ENCODE data around the gene ECE2.
A peak's percentile ranks its signal among the peaks of the same experiment; 100 is the strongest.

Gene ECE2

GRCh38 chr3:184257083-184257915 is 18.5 kb upstream of the ECE2 start:
- DNase-seq = no peak
- H3K9me3 ChIP-seq (ENCODE audit: control insufficient read depth, low read length) = no peaks in the 10 kb centered on the region
- H3K79me1 ChIP-seq (replicated peaks; ENCODE audit: low read length, poor library complexity, severe bottlenecking) = no peaks in the 10 kb centered on the region
- no peak overlapping the region for H4K8ac ChIP-seq (ENCODE audit: low read length)
- no peak overlapping the region for H2BK5ac ChIP-seq (ENCODE audit: low read depth, low read length, poor library complexity, severe bottlenecking)
- H2AFZ ChIP-seq (ENCODE audit: low read depth, low read length) = no peak overlapping the region
- H2BK120ac ChIP-seq (ENCODE audit: low read depth, low read length) = no peak overlapping the region
- H3K18ac ChIP-seq (ENCODE audit: low read depth in 1 of 2, low read length in 2 of 2) = no peak overlapping the region
- H3K27ac ChIP-seq (ENCODE audit: low read length, poor library complexity, severe bottlenecking) = no peak overlapping the region
- H3K4ac ChIP-seq (ENCODE audit: low read depth in 1 of 2, low read length in 2 of 2) = no peak overlapping the region
- H3K27me3 ChIP-seq (ENCODE audit: control insufficient read depth in 1 of 2, insufficient read depth in 1 of 2, low read length in 2 of 2) = peaks cover 18 to 27% of the 10 kb centered on the region in 2 experiments
- no peak overlapping the region for H2BK15ac ChIP-seq (ENCODE audit: low read depth, poor library complexity, severe bottlenecking)
- no peak overlapping the region for H2AK5ac ChIP-seq (ENCODE audit: low read length, severe bottlenecking)
- no peak overlapping the region for H3K23ac ChIP-seq (ENCODE audit: low read length in 2 of 2)
- WGBS = 92% methylated on average over 22 of the region's 23 CpGs
- H2BK12ac ChIP-seq (ENCODE audit: low read length in 2 of 2) = no peak overlapping the region
- peaks cover 24% of the 10 kb centered on the region for H3K4me1 ChIP-seq (ENCODE audit: control insufficient read depth, insufficient read depth, low read depth, low read length)
- H4K91ac ChIP-seq (ENCODE audit: low read length) = no peak overlapping the region
- no peak overlapping the region for H3K4me3 ChIP-seq (ENCODE audit: insufficient read depth in 1 of 2, low read depth in 1 of 2, low read length in 2 of 2)
- no peak overlapping the region for H3K9ac ChIP-seq (ENCODE audit: low read length)
- no peak overlapping the region for H3K4me2 ChIP-seq (ENCODE audit: low read length, poor library complexity, severe bottlenecking)
- no peak overlapping the region for H3K14ac ChIP-seq (ENCODE audit: low read length in 2 of 2)
- H3K36me3 ChIP-seq (ENCODE audit: control insufficient read depth in 1 of 2, insufficient read depth in 2 of 2, low read depth in 1 of 2, low read length in 2 of 2) = peaks cover 0 to 15% of the 10 kb centered on the region in 2 experiments

- no peak overlapping the region for H2BK15ac ChIP-seq (ENCODE audit: low read depth, poor library complexity, severe bottlenecking)
- H2AK5ac ChIP-seq (ENCODE audit: low read length, severe bottlenecking) = no peak overlapping the region
- no peak overlapping the region for H3K4me2 ChIP-seq (ENCODE audit: low read length, poor library complexity, severe bottlenecking)
- H3K18ac ChIP-seq (ENCODE audit: low read depth in 1 of 2, low read length in 2 of 2) = no peak overlapping the region
- peaks cover 30 to 39% of the 10 kb centered on the region in 2 experiments for H3K27me3 ChIP-seq (ENCODE audit: control insufficient read depth in 1 of 2, insufficient read depth in 1 of 2, low read length in 2 of 2)
- H3K14ac ChIP-seq (ENCODE audit: low read length in 2 of 2) = no peak overlapping the region
- H3K36me3 ChIP-seq (ENCODE audit: control insufficient read depth in 1 of 2, insufficient read depth in 2 of 2, low read depth in 1 of 2, low read length in 2 of 2) = peaks cover 0 to 15% of the 10 kb centered on the region in 2 experiments
- DNase-seq = no peak
- no peak overlapping the region for H2BK5ac ChIP-seq (ENCODE audit: low read depth, low read length, poor library complexity, severe bottlenecking)
- H4K91ac ChIP-seq (ENCODE audit: low read length) = no peak overlapping the region
- H3K4me3 ChIP-seq (ENCODE audit: insufficient read depth in 1 of 2, low read depth in 1 of 2, low read length in 2 of 2) = no peak overlapping the region
- H3K4ac ChIP-seq (ENCODE audit: low read depth in 1 of 2, low read length in 2 of 2) = no peak overlapping the region
- no peaks in the 10 kb centered on the region for H3K9me3 ChIP-seq (ENCODE audit: control insufficient read depth, low read length)
- no peak overlapping the region for H3K9ac ChIP-seq (ENCODE audit: low read length)
- H4K8ac ChIP-seq (ENCODE audit: low read length) = no peak overlapping the region
- no peak overlapping the region for H3K27ac ChIP-seq (ENCODE audit: low read length, poor library complexity, severe bottlenecking)
- H2AFZ ChIP-seq (ENCODE audit: low read depth, low read length) = no peak overlapping the region
- no peak overlapping the region for H2BK12ac ChIP-seq (ENCODE audit: low read length in 2 of 2)
- 76% methylated on average over 5 of the region's 5 CpGs for WGBS
- peaks cover 30% of the 10 kb centered on the region for H3K4me1 ChIP-seq (ENCODE audit: control insufficient read depth, insufficient read depth, low read depth, low read length)
- H2BK120ac ChIP-seq (ENCODE audit: low read depth, low read length) = no peak overlapping the region
- H3K79me1 ChIP-seq (replicated peaks; ENCODE audit: low read length, poor library complexity, severe bottlenecking) = no peaks in the 10 kb centered on the region
- no peak overlapping the region for H3K23ac ChIP-seq (ENCODE audit: low read length in 2 of 2)
These were observed 16.9 kb upstream of the ECE2 start for GRCh38 chr3:184258926-184259325.

DNA sequence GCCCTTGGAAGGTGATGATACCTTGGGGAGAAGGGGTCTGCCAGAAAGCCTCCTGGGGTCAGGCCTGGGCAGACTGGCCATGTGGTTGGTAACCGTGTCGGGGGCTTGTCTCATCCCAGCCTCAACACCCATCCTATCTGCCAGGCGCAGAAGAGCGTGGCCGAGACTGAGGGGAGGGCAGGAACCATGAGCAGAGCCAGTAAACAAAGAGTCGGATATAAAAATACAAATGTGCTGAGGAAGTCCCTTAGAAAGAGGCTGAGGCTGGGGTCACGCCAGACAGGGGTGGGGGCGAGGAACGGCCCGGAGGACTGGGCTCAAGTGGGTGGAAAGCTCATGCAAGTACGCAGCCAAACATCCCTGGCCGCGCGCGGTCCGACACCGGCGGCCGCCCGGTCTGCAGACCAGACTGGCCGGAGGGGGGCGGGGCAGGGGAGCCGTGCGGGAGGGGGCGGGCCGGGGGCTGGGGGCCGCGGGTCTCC is 16.4 kb upstream of the ECE2 start:
- Histone ChIP-seq H2BK12ac (ENCODE audit: low read length in 2 of 2) (no peak overlapping the region), H2BK5ac (ENCODE audit: low read depth, low read length, poor library complexity, severe bottlenecking) (no peak overlapping the region), H3K23ac (ENCODE audit: low read length in 2 of 2) (no peak overlapping the region), H4K8ac (ENCODE audit: low read length) (no peak overlapping the region), H3K9me3 (ENCODE audit: control insufficient read depth, low read length) (no peaks in the 10 kb centered on the region), H3K14ac (ENCODE audit: low read length in 2 of 2) (no peak overlapping the region), H3K27ac (ENCODE audit: low read length, poor library complexity, severe bottlenecking) (no peak overlapping the region), H2BK15ac (ENCODE audit: low read depth, poor library complexity, severe bottlenecking) (no peak overlapping the region), H3K4ac (ENCODE audit: low read depth in 1 of 2, low read length in 2 of 2) (no peak overlapping the region), H4K91ac (ENCODE audit: low read length) (no peak overlapping the region), H3K9ac (ENCODE audit: low read length) (no peak overlapping the region), H3K79me1 (replicated peaks; ENCODE audit: low read length, poor library complexity, severe bottlenecking) (no peaks in the 10 kb centered on the region), H2BK120ac (ENCODE audit: low read depth, low read length) (no peak overlapping the region), H3K36me3 (ENCODE audit: control insufficient read depth in 1 of 2, insufficient read depth in 2 of 2, low read depth in 1 of 2, low read length in 2 of 2) (peaks cover 0 to 15% of the 10 kb centered on the region in 2 experiments), H2AK5ac (ENCODE audit: low read length, severe bottlenecking) (no peak overlapping the region), H3K18ac (ENCODE audit: low read depth in 1 of 2, low read length in 2 of 2) (no peak overlapping the region), H2AFZ (ENCODE audit: low read depth, low read length) (no peak overlapping the region), H3K4me2 (ENCODE audit: low read length, poor library complexity, severe bottlenecking) (peak overlapping the region; percentile 25), H3K4me3 (ENCODE audit: insufficient read depth in 1 of 2, low read depth in 1 of 2, low read length in 2 of 2) (no peak overlapping the region), H3K27me3 (ENCODE audit: control insufficient read depth in 1 of 2, insufficient read depth in 1 of 2, low read length in 2 of 2) (peaks cover 32 to 39% of the 10 kb centered on the region in 2 experiments), H3K4me1 (ENCODE audit: control insufficient read depth, insufficient read depth, low read depth, low read length) (peaks cover 30% of the 10 kb centered on the region)
- no peak for DNase-seq
- 40% methylated on average over 8 of the region's 28 CpGs for WGBS

DNA sequence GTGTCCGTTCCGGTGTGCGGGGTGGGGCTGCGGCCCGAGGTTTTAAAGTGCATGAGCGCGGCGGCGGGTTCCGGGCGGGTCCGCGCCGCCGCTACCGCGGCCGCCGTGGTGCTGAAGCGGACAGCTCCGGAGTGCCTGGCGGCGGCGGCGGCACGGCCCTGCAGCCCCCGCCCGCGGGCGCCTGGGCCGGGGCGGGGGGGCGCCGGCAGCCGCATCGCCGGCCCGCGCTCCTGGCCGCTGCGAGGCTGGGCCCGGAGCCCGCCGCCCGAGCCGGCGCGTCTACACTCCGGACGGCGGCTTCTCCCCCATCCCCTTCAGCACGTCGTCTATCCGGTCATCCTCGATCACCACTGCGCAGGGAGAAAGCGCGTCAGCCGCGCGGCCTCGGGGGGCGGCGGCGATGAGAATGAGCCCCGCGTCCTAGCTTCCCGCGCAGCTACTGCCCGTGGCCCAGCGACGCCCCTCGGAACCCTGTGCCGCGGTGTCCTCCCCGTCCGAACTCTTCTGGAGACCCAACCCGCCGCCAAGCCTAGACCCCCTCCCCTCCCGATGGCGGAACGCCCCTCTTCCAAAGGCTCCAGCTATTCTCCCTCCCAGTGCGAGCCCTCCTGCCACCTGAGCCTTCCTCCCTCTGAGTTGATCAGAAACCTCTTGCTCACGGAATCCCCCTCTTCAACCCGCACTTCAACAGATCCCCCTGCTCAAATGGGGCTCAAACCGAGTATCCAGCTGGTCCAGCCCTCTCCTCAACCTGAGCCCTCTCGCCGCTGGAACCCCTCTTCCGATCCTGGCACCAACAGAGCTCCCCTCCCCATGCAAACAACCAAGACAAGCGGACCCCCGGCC is 15.7 kb upstream of the ECE2 start:
- 1% methylated on average over 43 of the region's 91 CpGs for WGBS

More for the DNA sequence above, 15.7 kb upstream of the ECE2 start:
- Histone ChIP-seq H3K36me3 (ENCODE audit: control insufficient read depth in 1 of 2, insufficient read depth in 2 of 2, low read depth in 1 of 2, low read length in 2 of 2) (peaks cover 0 to 15% of the 10 kb centered on the region in 2 experiments), H3K27ac (ENCODE audit: low read length, poor library complexity, severe bottlenecking) (no peak overlapping the region), H2BK5ac (ENCODE audit: low read depth, low read length, poor library complexity, severe bottlenecking) (no peak overlapping the region), H2AFZ (ENCODE audit: low read depth, low read length) (no peak overlapping the region), H3K18ac (ENCODE audit: low read depth in 1 of 2, low read length in 2 of 2) (no peak overlapping the region), H3K4ac (ENCODE audit: low read depth in 1 of 2, low read length in 2 of 2) (no peak overlapping the region), H3K4me1 (ENCODE audit: control insufficient read depth, insufficient read depth, low read depth, low read length) (peaks cover 30% of the 10 kb centered on the region), H2BK120ac (ENCODE audit: low read depth, low read length) (no peak overlapping the region), H3K4me3 (ENCODE audit: insufficient read depth in 1 of 2, low read depth in 1 of 2, low read length in 2 of 2) (peak overlapping the region; percentile 38 to 63), H3K4me2 (ENCODE audit: low read length, poor library complexity, severe bottlenecking) (peak overlapping the region; percentile 95), H4K91ac (ENCODE audit: low read length) (no peak overlapping the region), H4K8ac (ENCODE audit: low read length) (no peak overlapping the region), H3K9me3 (ENCODE audit: control insufficient read depth, low read length) (no peaks in the 10 kb centered on the region), H2BK12ac (ENCODE audit: low read length in 2 of 2) (no peak overlapping the region), H3K27me3 (ENCODE audit: control insufficient read depth in 1 of 2, insufficient read depth in 1 of 2, low read length in 2 of 2) (peaks cover 38 to 39% of the 10 kb centered on the region in 2 experiments), H3K23ac (ENCODE audit: low read length in 2 of 2) (peak overlapping the region in 1 of 2 experiments; percentile 70), H3K79me1 (replicated peaks; ENCODE audit: low read length, poor library complexity, severe bottlenecking) (no peaks in the 10 kb centered on the region), H2BK15ac (ENCODE audit: low read depth, poor library complexity, severe bottlenecking) (no peak overlapping the region), H3K9ac (ENCODE audit: low read length) (no peak overlapping the region), H3K14ac (ENCODE audit: low read length in 2 of 2) (no peak overlapping the region), H2AK5ac (ENCODE audit: low read length, severe bottlenecking) (no peak overlapping the region)
- DNase-seq = peak; percentile 29
